Endothelial cell of umbilical vein (primary cell): Measurements from ENCODE around the gene TLR9. TPM values are rescaled to one million over a fixed set of nuclear protein-coding genes. Genes with fewer than 3 reads are reported as not detected.
"Not testable (repeated sequence)": the region's sequence is repeated elsewhere in the genome, so short reads cannot be mapped to it uniquely, and the experiment has no call there.

Experiments used
- BruUV-seq: library from RNA; stranded (reverse); fragments of 400-500 nt; replicated peaks from 2 replicates; lab custom pipeline; 2021; lab: Mats Ljungman, UMichigan
- CTCF ChIA-PET: fragments of 300-600, 350-600 bp; sonication (Branson Sonifier 250); formaldehyde crosslinking; loops from one replicate; lab custom pipeline; 2021; ENCODE audit warnings: antibody characterized with exemption, inconsistent platforms; lab: Charles Lee
- POLR2A ChIA-PET: fragments of 300-600, 350-600 bp; sonication (Branson Sonifier 250); formaldehyde crosslinking; loops from one replicate; lab custom pipeline; 2021; ENCODE audit warnings: antibody characterized with exemption, inconsistent platforms; lab: Charles Lee
- DNase-seq: peaks from one replicate; pipeline ENCODE4 v3.0.0-alpha.2; 2011; ENCODE audit warnings: low read depth, low spot score
- FAIRE-seq: peaks from 2 replicates; lab custom pipeline; 2011; peaks lifted over from hg19 to GRCh38; lab: Jason Lieb, UNC
- H2AFZ ChIP-seq: 2 replicates; pipeline ENCODE4 v1.6.0; 2012; ENCODE audit warnings: low read depth, low read length, control low read depth, inconsistent platforms
- H3K27ac ChIP-seq: 2 replicates; pipeline ENCODE4 v1.5.1; 2011; ENCODE audit warnings: low read depth, mild to moderate bottlenecking, control low read depth, low read length, moderate library complexity; ENCODE audit not compliant: insufficient read depth
- H3K27me3 ChIP-seq, 2 experiments: 2 replicates each; pipeline versions ENCODE4 v1.6.0 to v1.6.1; 2011; ENCODE audit warnings: low read length in 2 of 2, mixed read lengths in 1 of 2; ENCODE audit not compliant: control insufficient read depth in 2 of 2, insufficient read depth in 2 of 2
- H3K36me3 ChIP-seq, 2 experiments: 2 replicates in 1 of 2; 3 replicates in 1 of 2; pipeline ENCODE4 v1.5.1; 2011; ENCODE audit warnings: low read length in 2 of 2, mild to moderate bottlenecking in 1 of 2, moderate library complexity in 1 of 2; ENCODE audit not compliant: control insufficient read depth in 2 of 2, insufficient read depth in 2 of 2; ENCODE audit errors: extremely low read depth in 1 of 2
- H3K4me1 ChIP-seq: 3 replicates; pipeline ENCODE4 v1.5.1; 2011; ENCODE audit warnings: mild to moderate bottlenecking, low read length; ENCODE audit not compliant: control insufficient read depth, insufficient read depth; ENCODE audit errors: extremely low read depth
- H3K4me2 ChIP-seq: 2 replicates; pipeline ENCODE4 v1.6.1; 2011; ENCODE audit warnings: low read length, control low read depth, mixed read lengths; ENCODE audit not compliant: insufficient read depth
- H3K4me3 ChIP-seq, 3 experiments: fragments of 200-600 bp in 1 of 3; sonication (generic), shearing (Covaris generic) in 1 of 3; replicated peaks in 1 of 3; 2 replicates each; pipeline ENCODE4 v1.5.1; 2011 to 2016; ENCODE audit warnings: control low read depth in 3 of 3, low read length in 3 of 3, mild to moderate bottlenecking in 2 of 3, inconsistent platforms in 1 of 3, low read depth in 1 of 3, moderate library complexity in 1 of 3; ENCODE audit not compliant: insufficient read depth in 1 of 3
- H3K79me2 ChIP-seq: 2 replicates; pipeline ENCODE4 v1.6.0; 2012; ENCODE audit warnings: low read length, inconsistent platforms; ENCODE audit not compliant: control insufficient read depth, insufficient read depth
- H3K9ac ChIP-seq: replicated peaks from 2 replicates; pipeline ENCODE3; 2011; ENCODE audit warnings: low read length, control low read depth; ENCODE audit not compliant: insufficient read depth; ENCODE audit errors: extremely low read depth
- H3K9me1 ChIP-seq: replicated peaks from 3 replicates; pipeline ENCODE4 v1.6.0; 2011; ENCODE audit warnings: mild to moderate bottlenecking, low read length; ENCODE audit not compliant: control insufficient read depth, insufficient read depth; ENCODE audit errors: extremely low read depth
- H3K9me3 ChIP-seq: replicated peaks from 2 replicates; pipeline ENCODE4 v1.5.1; 2012; ENCODE audit warnings: low read length, inconsistent platforms; ENCODE audit not compliant: control insufficient read depth, insufficient read depth
- H4K20me1 ChIP-seq: replicated peaks from 2 replicates; pipeline ENCODE3; 2011; ENCODE audit warnings: mild to moderate bottlenecking, low read length; ENCODE audit not compliant: control insufficient read depth, insufficient read depth; ENCODE audit errors: extremely low read depth
- CTCF ChIP-seq, 2 donors: IDR thresholded peaks; 1 replicate in 1 of 2; 2 replicates in 1 of 2; pipeline ENCODE4 v1.5.1; 2011; ENCODE audit warnings: low read length in 2 of 2, mild to moderate bottlenecking in 2 of 2, moderate library complexity in 2 of 2, control low read depth in 1 of 2, inconsistent platforms in 1 of 2, low read depth in 1 of 2; ENCODE audit not compliant: insufficient read depth in 1 of 2; ENCODE audit errors: extremely low read depth in 1 of 2
- EZH2 ChIP-seq: IDR thresholded peaks from 2 replicates; pipeline ENCODE4 v1.6.1; 2012; ENCODE audit warnings: borderline replicate concordance, low read depth, mild to moderate bottlenecking, moderate library complexity, low read length, inconsistent platforms; ENCODE audit not compliant: severe bottlenecking
- FOS ChIP-seq: IDR thresholded peaks from 2 replicates; pipeline ENCODE4 v1.6.1; 2011; ENCODE audit warnings: mild to moderate bottlenecking, low read length, moderate library complexity, borderline replicate concordance; ENCODE audit not compliant: insufficient read depth
- GATA2 ChIP-seq: IDR thresholded peaks from 2 replicates; pipeline ENCODE4 v1.7.0; 2011; ENCODE audit warnings: low read depth, mild to moderate bottlenecking, moderate library complexity, mixed read lengths, low read length; ENCODE audit not compliant: insufficient read length, insufficient read depth
- JUN ChIP-seq: IDR thresholded peaks from 2 replicates; pipeline ENCODE4 v1.6.1; 2011; ENCODE audit warnings: borderline replicate concordance, low read depth; ENCODE audit not compliant: insufficient read length, insufficient read depth
- MAX ChIP-seq: IDR thresholded peaks from 2 replicates; pipeline ENCODE4 v1.6.1; 2011; ENCODE audit not compliant: insufficient read depth, insufficient read length
- MYC ChIP-seq: IDR thresholded peaks from one replicate; pipeline ENCODE4 v1.6.1; 2011; ENCODE audit warnings: mild to moderate bottlenecking, low read depth, low read length
- POLR2A ChIP-seq: IDR thresholded peaks from 2 replicates; pipeline ENCODE4 v1.6.1; 2012; ENCODE audit warnings: low read depth, mild to moderate bottlenecking, control low read depth, low read length
- POLR2AphosphoS5 ChIP-seq: IDR thresholded peaks from 2 replicates; pipeline ENCODE4 v1.6.1; 2012; ENCODE audit warnings: low read depth, mild to moderate bottlenecking, control low read depth, low read length, moderate library complexity; ENCODE audit not compliant: insufficient read depth
- dilution Hi-C: fragments of 300-500 bp; cut with MboI; formaldehyde crosslinking; loops from one replicate; pipeline ENCODE4 v1.15.0; 2019; ENCODE audit warnings: low sequenced_read_pairs; ENCODE audit not compliant: extremely low pct_ligation_motif_present
- intact Hi-C: fragments of 100-400 bp; cut with micrococcal nuclease; formaldehyde crosslinking; loops from one replicate; pipeline ENCODE4 v1.10.0; 2022
- polyA plus RNA-seq, 4 experiments: library from polyadenylated mRNA; depleted of rRNA in 3 of 4; stranded (reverse) in 3 of 4; unstranded in 1 of 4; fragments of >200 nt; gene quantifications; 2 replicates each; pipeline versions ENCODE4 v1.2.1 to v1.2.3, GENCODE V29; 2011 to 2012; ENCODE audit warnings: missing spikeins in 1 of 4
- total RNA-seq: library from RNA; stranded (reverse); gene quantifications from 2 replicates; pipeline ENCODE4 v1.2.3, GENCODE V29; 2021

The TLR9 gene
- total and polyA plus RNA-seq, 2 donors (not counting 3 experiments of a cell fraction or from before 2014, with no cell fraction given) = not detected

- dilution Hi-C loops = no loop called here
- ChIA-PET CTCF (interaction anchor here (0.9 kb wide), 1 partner anchor 11 kb away, joined by 3 read pairs; no protein-coding TSS in a partner anchor), POLR2A (no interaction called here)
Observed at GRCh38 chr3:52178537-52178936, 46.9 kb downstream of the TLR9 start.

GRCh38 chr3:52178126-52178525 lies 47.3 kb downstream of the TLR9 start:
- dilution Hi-C loops, POLR2A ChIA-PET: not testable (repeated sequence)

More at GRCh38 chr3:52178537-52178936, 46.9 kb downstream of the TLR9 start:
- FAIRE-seq (no peak), DNase-seq (no peak)
- Histone ChIP-seq H3K4me3 (no peak overlapping the region), H3K9me1 (no peaks in the 10 kb centered on the region), H3K9me3 (no peaks in the 10 kb centered on the region), H2AFZ (no peak overlapping the region), H3K4me2 (no peak overlapping the region), H3K4me1 (no peaks in the 10 kb centered on the region), H3K36me3 (no peaks in the 10 kb centered on the region), H3K79me2 (no peaks in the 10 kb centered on the region), H3K27ac (no peak overlapping the region), H3K27me3 (peaks cover 0 to 4% of the 10 kb centered on the region in 2 experiments), H4K20me1 (no peaks in the 10 kb centered on the region), H3K9ac (no peak overlapping the region)
- intact Hi-C loops = no loop called here
- no peak for TF ChIP-seq EZH2
- TF ChIP-seq MYC = no peak
- no peak for TF ChIP-seq POLR2AphosphoS5
- TF ChIP-seq MAX = no peak
- TF ChIP-seq GATA2 = no peak
- no peak for TF ChIP-seq CTCF (IDR thresholded peaks at IDR 0.05; ENCODE audit: extremely low read depth in 1 of 2, insufficient read depth in 1 of 2, low read depth in 1 of 2, low read length in 2 of 2)
- no peak for TF ChIP-seq POLR2A
- no peak for TF ChIP-seq JUN
- TF ChIP-seq FOS = no peak
- BruUV-seq = no TSS peak

More at GRCh38 chr3:52178126-52178525, 47.3 kb downstream of the TLR9 start:
- H3K9me1 ChIP-seq, H3K4me3 ChIP-seq, H3K9ac ChIP-seq, CTCF ChIA-PET, H3K27ac ChIP-seq, H3K79me2 ChIP-seq, H4K20me1 ChIP-seq, H3K27me3 ChIP-seq, H3K4me1 ChIP-seq, FAIRE-seq, DNase-seq, H3K9me3 ChIP-seq, H2AFZ ChIP-seq, H3K4me2 ChIP-seq, BruUV-seq, intact Hi-C loops, H3K36me3 ChIP-seq: not testable (repeated sequence)
